ENCODE measurements around the gene BCAR3.

- TF ChIP-seq ZNF830 (tag by site-specific recombination; IDR thresholded peaks at IDR 0.05; ENCODE audit: low read depth) (no peak), PRDM10 (tag by site-specific recombination; IDR thresholded peaks at IDR 0.05) (no peak), GLI2 (tag by site-specific recombination; IDR thresholded peaks at IDR 0.05; ENCODE audit: borderline replicate concordance, low read depth) (no peak), REST (tag by site-specific recombination; IDR thresholded peaks at IDR 0.05) (no peak), CTCF (tag by site-specific recombination; IDR thresholded peaks at IDR 0.05) (no peak), ZNF174 (tag by site-specific recombination; IDR thresholded peaks at IDR 0.05) (no peak), ZNF530 (tag by site-specific recombination; IDR thresholded peaks at IDR 0.05; ENCODE audit: low read depth) (no peak), ZNF18 (tag by site-specific recombination; IDR thresholded peaks at IDR 0.05) (no peak), SETDB1 (IDR thresholded peaks at IDR 0.05; ENCODE audit: insufficient read length, low read length) (no peak), ZNF837 (tag by site-specific recombination; IDR thresholded peaks at IDR 0.05) (no peak)
Observed at GRCh38 chr1:93717640-93718039, 36.0 kb upstream of the BCAR3 start.
